Stimulated activated CD4-positive, alpha-beta T cell treated with anti-CD3 and anti-CD28 coated beads, TNF-alpha, amount 100 ng/mL, for 24 hours (primary cell): Measurements from ENCODE around the gene SMARCB1.
"Not testable (repeated sequence)": the region's sequence is repeated elsewhere in the genome, so short reads cannot be mapped to it uniquely, and the experiment has no call there.

Experiments used
- DNase-seq, 3 experiments: peaks; one replicate each; pipeline ENCODE4 v3.0.0-alpha.2; 2020; ENCODE audit warnings: low read depth in 3 of 3

The SMARCB1 gene

GRCh38 chr22:23846081-23846469, 59.3 kb downstream of the SMARCB1 start:
- DNase-seq = no peak

- no peak for DNase-seq
Observed at GRCh38 chr22:23847310-23847920, 60.6 kb downstream of the SMARCB1 start.

GRCh38 chr22:23847991-23848864, 61.5 kb downstream of the SMARCB1 start:
- no peak for DNase-seq

- DNase-seq = peak; percentile 77 to 85 (median 82)
Observed at GRCh38 chr22:23849009-23850006, 62.5 kb downstream of the SMARCB1 start.

GRCh38 chr22:23850136-23850611, 63.4 kb downstream of the SMARCB1 start:
- DNase-seq = no peak

GRCh38 chr22:23856721-23857605, 70.2 kb downstream of the SMARCB1 start:
- DNase-seq = no peak

- DNase-seq = peak; percentile 83 to 95 (median 89)
Observed at GRCh38 chr22:23857606-23858483, 71.1 kb downstream of the SMARCB1 start, which contains the start of gene SLC2A11. Gene SLC2A11 (plus strand): TSS chr22:23857875. CDS start chr22:23858000, 125 bp downstream.

GRCh38 chr22:23858484-23858815, 71.7 kb downstream of the SMARCB1 start:
- DNase-seq = no peak

GRCh38 chr22:23859201-23859600, 72.4 kb downstream of the SMARCB1 start:
- no peak for DNase-seq

GRCh38 chr22:23860187-23860586, 73.4 kb downstream of the SMARCB1 start:
- DNase-seq = not testable (repeated sequence)

- no peak for DNase-seq
Observed at GRCh38 chr22:23862103-23862502, 75.3 kb downstream of the SMARCB1 start.

- not testable (repeated sequence) for DNase-seq
Observed at GRCh38 chr22:23864499-23865154, 77.9 kb downstream of the SMARCB1 start.

GRCh38 chr22:23868580-23868979, 81.8 kb downstream of the SMARCB1 start:
- DNase-seq = no peak

GRCh38 chr22:23874871-23875270, 88.1 kb downstream of the SMARCB1 start:
- DNase-seq = no peak

GRCh38 chr22:23875801-23876200, 89.0 kb downstream of the SMARCB1 start:
- no peak for DNase-seq

GRCh38 chr22:23877566-23877965, 90.8 kb downstream of the SMARCB1 start:
- DNase-seq = no peak

GRCh38 chr22:23878219-23878618, 91.5 kb downstream of the SMARCB1 start:
- no peak for DNase-seq

GRCh38 chr22:23882370-23882769, 95.6 kb downstream of the SMARCB1 start:
- no peak for DNase-seq

- no peak for DNase-seq
Observed at GRCh38 chr22:23883658-23884057, 96.9 kb downstream of the SMARCB1 start.
